Activated CD4-positive, alpha-beta memory T cell treated with anti-CD3 and anti-CD28 coated beads for 36 hours (primary cell): Measurements from ENCODE around the gene MICB. TPM values are rescaled to one million over a fixed set of nuclear protein-coding genes. Genes with fewer than 3 reads are reported as not detected.
"Not testable (repeated sequence)": the region's sequence is repeated elsewhere in the genome, so short reads cannot be mapped to it uniquely, and the experiment has no call there.

Experiments used
- CTCF ChIA-PET: fragments of 350-600 bp; sonication (Branson Sonifier 250); formaldehyde crosslinking; loops from one replicate; lab custom pipeline; 2021; ENCODE audit warnings: antibody characterized with exemption, inconsistent platforms; lab: Charles Lee
- POLR2A ChIA-PET: fragments of 350-600 bp; sonication (Branson Sonifier 250); formaldehyde crosslinking; loops from one replicate; lab custom pipeline; 2021; ENCODE audit warnings: antibody characterized with exemption; lab: Charles Lee
- DNase-seq: peaks from one replicate; pipeline ENCODE4 v3.0.0-alpha.2; 2020
- H3K27ac Mint-ChIP-seq: one replicate; pipeline ENCODE4 v1.8.0; 2021; ENCODE audit warnings: mixed read lengths
- H3K27me3 Mint-ChIP-seq: one replicate; pipeline ENCODE4 v1.8.0; 2021; ENCODE audit warnings: mixed read lengths
- H3K36me3 Mint-ChIP-seq: one replicate; pipeline ENCODE4 v1.8.0; 2021; ENCODE audit warnings: mixed read lengths
- H3K4me1 Mint-ChIP-seq: one replicate; pipeline ENCODE4 v1.8.0; 2021; ENCODE audit warnings: low read depth, mixed read lengths
- H3K4me3 Mint-ChIP-seq: one replicate; pipeline ENCODE4 v1.8.0; 2021; ENCODE audit warnings: mild to moderate bottlenecking, mixed read lengths
- H3K9me3 Mint-ChIP-seq: one replicate; pipeline ENCODE4 v1.8.0; 2021; ENCODE audit warnings: mixed read lengths
- intact Hi-C: fragments of 100-400 bp; cut with micrococcal nuclease; formaldehyde crosslinking; loops from one replicate; pipeline ENCODE4 v1.15.1; 2023
- total RNA-seq, 2 experiments: library from RNA; stranded (reverse); gene quantifications; one replicate each; pipeline ENCODE4 v1.2.3, GENCODE V29; 2021

MICB gene
- total RNA-seq = 10 to 100 TPM; 21.1 to 23.2 TPM

GRCh38 chr6:31497531-31498476 is at the start of gene MICB:
TSS of gene MICB (plus strand) at chr6:31498145. CDS start at chr6:31498194, 49 bp downstream.
- H3K9me3 Mint-ChIP-seq = no peaks in the 10 kb centered on the region
- H3K4me1 Mint-ChIP-seq = peaks cover 59% of the 10 kb centered on the region
- peak within 1 kb of the TSS; percentile 85 for H3K27ac Mint-ChIP-seq
- DNase-seq = peak; percentile 91
- intact Hi-C loops = loop anchor here (5.0 to 10.0 kb wide), 2 partner anchors 293 to 881 kb away; partner anchors contain the start of genes MRPS18B and PPP1R10
- peak within 1 kb of the TSS; percentile 85 for H3K4me3 Mint-ChIP-seq
- ChIA-PET POLR2A (interaction anchor here (0.7 to 2.9 kb wide), 3 partner anchors 43 to 101 kb away, joined by 3 to 17 read pairs (median 3); partner anchors contain the start of gene DDX39B), CTCF (interaction anchor here (1.2 to 7.0 kb wide), 3 partner anchors 43 to 100 kb away, joined by 5 to 68 read pairs (median 49); partner anchors contain the start of gene DDX39B)
- no peaks in the 10 kb centered on the region for H3K27me3 Mint-ChIP-seq
- peaks cover 2% of the 10 kb centered on the region for H3K36me3 Mint-ChIP-seq

- peaks cover 5% of the 10 kb centered on the region for H3K9me3 Mint-ChIP-seq
- no peaks in the 10 kb centered on the region for H3K4me1 Mint-ChIP-seq
- ChIA-PET CTCF (no interaction called here), POLR2A (no interaction called here)
- H3K27me3 Mint-ChIP-seq = peaks cover 7% of the 10 kb centered on the region
- no peak for DNase-seq
- intact Hi-C loops = no loop called here
- no peaks in the 10 kb centered on the region for H3K36me3 Mint-ChIP-seq
- no peak overlapping the region for H3K4me3 Mint-ChIP-seq
- H3K27ac Mint-ChIP-seq = no peak overlapping the region
These were observed 47.2 kb upstream of the MICB start for GRCh38 chr6:31450751-31451150.

- intact Hi-C loops = no loop called here
- no peak for DNase-seq
- Mint-ChIP-seq H3K4me3 (no peak overlapping the region), H3K27ac (no peak overlapping the region), H3K9me3 (peaks cover 9% of the 10 kb centered on the region), H3K27me3 (peaks cover 7% of the 10 kb centered on the region), H3K36me3 (no peaks in the 10 kb centered on the region), H3K4me1 (no peaks in the 10 kb centered on the region)
- ChIA-PET POLR2A (interaction anchor here (1.7 kb wide), 1 partner anchor 10 kb away, joined by 4 read pairs; no protein-coding TSS in a partner anchor), CTCF (interaction anchor here (1.0 to 1.6 kb wide), 2 partner anchors 10 to 11 kb away, joined by 4 to 6 read pairs; no protein-coding TSS in a partner anchor)
These were observed 45.1 kb upstream of the MICB start for GRCh38 chr6:31452859-31453258.

GRCh38 chr6:31453259-31453658 is 44.7 kb upstream of the MICB start:
- Mint-ChIP-seq H3K9me3 (peaks cover 9% of the 10 kb centered on the region), H3K36me3 (no peaks in the 10 kb centered on the region), H3K4me3 (no peak overlapping the region), H3K27ac (no peak overlapping the region), H3K4me1 (no peaks in the 10 kb centered on the region), H3K27me3 (peaks cover 7% of the 10 kb centered on the region)
- DNase-seq = no peak
- intact Hi-C loops = no loop called here
- POLR2A ChIA-PET = no interaction called here
- CTCF ChIA-PET = interaction anchor here (1.6 kb wide), 1 partner anchor 11 kb away, joined by 6 read pairs; no protein-coding TSS in a partner anchor

GRCh38 chr6:31459864-31460263 is 38.1 kb upstream of the MICB start:
- intact Hi-C loops, H3K4me3 Mint-ChIP-seq, DNase-seq, H3K27me3 Mint-ChIP-seq, POLR2A ChIA-PET, CTCF ChIA-PET, H3K27ac Mint-ChIP-seq, H3K9me3 Mint-ChIP-seq: not testable (repeated sequence)
- Mint-ChIP-seq H3K36me3 (peaks cover 20% of the 10 kb centered on the region), H3K4me1 (peaks cover 25% of the 10 kb centered on the region)

GRCh38 chr6:31460361-31461025 is 37.5 kb upstream of the MICB start:
- peaks cover 3% of the 10 kb centered on the region for H3K9me3 Mint-ChIP-seq
- H3K27ac Mint-ChIP-seq = no peak overlapping the region
- DNase-seq = no peak
- peaks cover 26% of the 10 kb centered on the region for H3K36me3 Mint-ChIP-seq
- no peak overlapping the region for H3K4me3 Mint-ChIP-seq
- POLR2A ChIA-PET = no interaction called here
- CTCF ChIA-PET = no interaction called here
- peaks cover 31% of the 10 kb centered on the region for H3K4me1 Mint-ChIP-seq
- no peaks in the 10 kb centered on the region for H3K27me3 Mint-ChIP-seq
- intact Hi-C loops = no loop called here

- Mint-ChIP-seq H3K27ac (peak overlapping the region; percentile 96), H3K4me1 (peaks cover 49% of the 10 kb centered on the region), H3K9me3 (no peaks in the 10 kb centered on the region), H3K4me3 (peak overlapping the region; percentile 100), H3K36me3 (peaks cover 38% of the 10 kb centered on the region), H3K27me3 (no peaks in the 10 kb centered on the region)
- no peak for DNase-seq
- intact Hi-C loops = no loop called here
- CTCF ChIA-PET = interaction anchor here (0.7 to 1.3 kb wide), 8 partner anchors 10 to 65 kb away, joined by 3 to 5 read pairs (median 4); no protein-coding TSS in a partner anchor
- POLR2A ChIA-PET = interaction anchor here (0.6 to 1.2 kb wide), 3 partner anchors 10 to 85 kb away, joined by 3 to 4 read pairs (median 3); partner anchors contain the start of gene NFKBIL1
These were observed 35.6 kb upstream of the MICB start for GRCh38 chr6:31462026-31462963.

- H3K36me3 Mint-ChIP-seq = peaks cover 40% of the 10 kb centered on the region
These were observed 34.7 kb upstream of the MICB start for GRCh38 chr6:31462964-31463870.

GRCh38 chr6:31464252-31465184 is 33.4 kb upstream of the MICB start:
- Mint-ChIP-seq H3K27ac (peak overlapping the region; percentile 96), H3K9me3 (no peaks in the 10 kb centered on the region), H3K4me1 (peaks cover 70% of the 10 kb centered on the region), H3K36me3 (peaks cover 40% of the 10 kb centered on the region), H3K27me3 (no peaks in the 10 kb centered on the region), H3K4me3 (peak overlapping the region; percentile 100)
- no peak for DNase-seq
- intact Hi-C loops = no loop called here
- CTCF ChIA-PET = no interaction called here
- POLR2A ChIA-PET = no interaction called here

More at GRCh38 chr6:31462964-31463870, 34.7 kb upstream of the MICB start:
- Mint-ChIP-seq H3K4me1 (peaks cover 58% of the 10 kb centered on the region), H3K27me3 (no peaks in the 10 kb centered on the region), H3K27ac (peak overlapping the region; percentile 96), H3K4me3 (peak overlapping the region; percentile 100), H3K9me3 (no peaks in the 10 kb centered on the region)
- peak; percentile 94 for DNase-seq
- intact Hi-C loops = loop anchor here (1.0 kb wide), 3 partner anchors 9 to 260 kb away; no protein-coding TSS in a partner anchor
- ChIA-PET CTCF (interaction anchor here (0.7 to 1.3 kb wide), 7 partner anchors 11 to 66 kb away, joined by 3 to 5 read pairs (median 4); no protein-coding TSS in a partner anchor), POLR2A (interaction anchor here (1.0 to 1.2 kb wide), 2 partner anchors 11 to 84 kb away, joined by 3 to 4 read pairs; partner anchors contain the start of gene NFKBIL1)
